VCaP (cell line): ENCODE data around the gene IL17D.
A peak's percentile ranks its signal among the peaks of the same experiment; 100 is the strongest.

Experiments
- H3K27ac ChIP-seq: fragments of 450-650 bp; 2 replicates; pipeline ENCODE4 v1.5.1; 2017
- CTCF ChIP-seq: fragments of 450-650 bp; conservative IDR thresholded peaks from 2 replicates; pipeline ENCODE4 v1.5.1; 2017; ENCODE audit warnings: mild to moderate bottlenecking, moderate library complexity

IL17D gene

GRCh38 chr13:20720499-20720898, 17.0 kb downstream of the IL17D start:
- H3K27ac ChIP-seq = no peak overlapping the region
- no peak for TF ChIP-seq CTCF

- H3K27ac ChIP-seq = no peak overlapping the region; the same call in 1 of the 2 replicates
- no peak for TF ChIP-seq CTCF
These were observed 17.6 kb downstream of the IL17D start for GRCh38 chr13:20721058-20721453.

- peak overlapping the region; percentile 53; the same call in 1 of the 2 replicates for H3K27ac ChIP-seq
- TF ChIP-seq CTCF = peak; percentile 39
These were observed 18.2 kb downstream of the IL17D start for GRCh38 chr13:20721454-20722357.

- H3K27ac ChIP-seq = no peak overlapping the region
- TF ChIP-seq CTCF = no peak
These were observed 24.4 kb downstream of the IL17D start for GRCh38 chr13:20727856-20728255.

- H3K27ac ChIP-seq = no peak overlapping the region
- TF ChIP-seq CTCF = no peak
These were observed 25.2 kb downstream of the IL17D start for GRCh38 chr13:20728579-20729311.

GRCh38 chr13:20729633-20730585, 26.4 kb downstream of the IL17D start:
- TF ChIP-seq CTCF = no peak
- H3K27ac ChIP-seq = no peak overlapping the region
